H1 (cell line): ENCODE measurements around the gene MEF2C. TPM values are rescaled to one million over a fixed set of nuclear protein-coding genes. Genes with fewer than 3 reads are reported as not detected.

ENCODE experiments used
- CTCF ChIA-PET: fragments of 300-600 bp; sonication (Branson Sonifier 250); formaldehyde crosslinking; loops from one replicate; lab custom pipeline; 2021; ENCODE audit not compliant: partially characterized antibody; lab: Charles Lee
- POLR2A ChIA-PET: fragments of 300-600 bp; sonication (Branson Sonifier 250); formaldehyde crosslinking; loops from one replicate; lab custom pipeline; 2021; ENCODE audit warnings: inconsistent platforms; ENCODE audit not compliant: partially characterized antibody; lab: Charles Lee
- DNase-seq, 2 experiments: peaks; one replicate each; pipeline versions ENCODE4 v3.0.0 to v3.0.0-alpha.2; 2010 to 2022; ENCODE audit warnings: low spot score in 2 of 2, low read depth in 1 of 2, mixed read lengths in 1 of 2
- FAIRE-seq: peaks from 2 replicates; lab custom pipeline; 2011; peaks lifted over from hg19 to GRCh38; lab: Jason Lieb, UNC
- H2AFZ ChIP-seq: 2 replicates; pipeline ENCODE4 v1.8.1; 2012; ENCODE audit warnings: low read length, inconsistent platforms
- H2AK5ac ChIP-seq: 2 replicates; pipeline ENCODE4 v1.6.1; 2013; ENCODE audit warnings: low read depth, low read length
- H2BK120ac ChIP-seq: replicated peaks from 2 replicates; pipeline ENCODE3; 2013; ENCODE audit warnings: low read depth, low read length, inconsistent platforms
- H2BK12ac ChIP-seq: 2 replicates; pipeline ENCODE4 v1.6.1; 2013; ENCODE audit warnings: low read depth, low read length
- H2BK15ac ChIP-seq: 2 replicates; pipeline ENCODE4 v1.6.1; 2013; ENCODE audit warnings: low read length
- H2BK20ac ChIP-seq: 2 replicates; pipeline ENCODE4 v1.6.1; 2013; ENCODE audit warnings: low read length
- H2BK5ac ChIP-seq: 2 replicates; pipeline ENCODE4 v1.6.1; 2013; ENCODE audit warnings: low read depth, low read length
- H3K14ac ChIP-seq: 2 replicates; pipeline ENCODE4 v1.6.1; 2013; ENCODE audit warnings: inconsistent platforms; ENCODE audit not compliant: insufficient read length
- H3K18ac ChIP-seq: 2 replicates; pipeline ENCODE4 v1.6.1; 2013; ENCODE audit warnings: low read length; ENCODE audit errors: extremely low read depth
- H3K23ac ChIP-seq: 2 replicates; pipeline ENCODE4 v1.6.1; 2013; ENCODE audit warnings: inconsistent platforms; ENCODE audit not compliant: insufficient read length
- H3K23me2 ChIP-seq: 2 replicates; pipeline ENCODE4 v1.6.1; 2013; ENCODE audit warnings: low read depth, low read length
- H3K27ac ChIP-seq: 2 replicates; pipeline ENCODE4 v1.6.1; 2011; ENCODE audit warnings: low read depth, low read length, inconsistent platforms
- H3K27me3 ChIP-seq, 4 experiments: replicated peaks in 1 of 4; 1 replicate in 1 of 4; 2 replicates in 3 of 4; pipeline versions ENCODE4 v1.6.1 to v1.8.1; 2011 to 2013; ENCODE audit warnings: low read length in 3 of 4, mild to moderate bottlenecking in 3 of 4, inconsistent platforms in 2 of 4, mixed read lengths in 2 of 4, moderate library complexity in 1 of 4; ENCODE audit not compliant: control insufficient read depth in 3 of 4, insufficient read depth in 3 of 4; ENCODE audit errors: extremely low read depth in 1 of 4
- H3K36me3 ChIP-seq, 4 experiments: 2 replicates each; pipeline versions ENCODE4 v1.6.1 to v1.8.1; 2011 to 2013; ENCODE audit warnings: mild to moderate bottlenecking in 4 of 4, low read length in 3 of 4, moderate library complexity in 2 of 4, control low read depth in 1 of 4, inconsistent platforms in 1 of 4; ENCODE audit not compliant: insufficient read depth in 4 of 4, control insufficient read depth in 2 of 4
- H3K4ac ChIP-seq: replicated peaks from 2 replicates; pipeline ENCODE3; 2013; ENCODE audit warnings: low read length, low read depth, mixed read lengths, inconsistent platforms; ENCODE audit not compliant: insufficient read length
- H3K4me1 ChIP-seq, 4 experiments: replicated peaks in 1 of 4; 1 replicate in 1 of 4; 2 replicates in 3 of 4; pipeline versions ENCODE4 v1.6.1 to v1.8.1; 2011 to 2013; ENCODE audit warnings: low read length in 3 of 4, inconsistent platforms in 2 of 4, mixed read lengths in 1 of 4; ENCODE audit not compliant: insufficient read depth in 4 of 4, control insufficient read depth in 3 of 4
- H3K4me2 ChIP-seq, 2 experiments: 2 replicates each; pipeline versions ENCODE4 v1.6.1 to v1.8.1; 2011 to 2013; ENCODE audit warnings: low read depth in 2 of 2, low read length in 2 of 2, control low read depth in 1 of 2, inconsistent platforms in 1 of 2, mild to moderate bottlenecking in 1 of 2; ENCODE audit not compliant: insufficient read depth in 1 of 2
- H3K4me3 ChIP-seq, 4 experiments: fragments of 200-600, 300-600 bp in 1 of 4; sonication (generic), shearing (Covaris generic), sonication (Bioruptor Twin) in 1 of 4; 2 replicates each; pipeline versions ENCODE4 v1.5.1 to v1.8.1; 2011 to 2016; ENCODE audit warnings: low read length in 4 of 4, low read depth in 3 of 4, control low read depth in 2 of 4, inconsistent platforms in 2 of 4, mild to moderate bottlenecking in 2 of 4, mixed read lengths in 1 of 4, moderate library complexity in 1 of 4; ENCODE audit not compliant: insufficient read depth in 2 of 4; ENCODE audit errors: extremely low read depth in 1 of 4
- H3K56ac ChIP-seq: replicated peaks from 2 replicates; pipeline ENCODE3; 2013; ENCODE audit warnings: low read depth, mild to moderate bottlenecking, mixed read lengths, low read length, inconsistent platforms; ENCODE audit not compliant: insufficient read length
- H3K79me1 ChIP-seq: 2 replicates; pipeline ENCODE4 v1.6.1; 2013; ENCODE audit warnings: low read depth, low read length, control low read depth
- H3K79me2 ChIP-seq, 2 experiments: 2 replicates each; pipeline versions ENCODE4 v1.6.1 to v1.8.1; 2012 to 2013; ENCODE audit warnings: low read length in 2 of 2, mild to moderate bottlenecking in 2 of 2, inconsistent platforms in 1 of 2; ENCODE audit not compliant: insufficient read depth in 2 of 2, control insufficient read depth in 1 of 2
- H3K9ac ChIP-seq, 4 experiments: replicated peaks in 1 of 4; 1 replicate in 1 of 4; 2 replicates in 3 of 4; pipeline versions ENCODE4 v1.6.1 to v1.8.1; 2011 to 2013; ENCODE audit warnings: low read depth in 3 of 4, low read length in 3 of 4, control low read depth in 2 of 4, mild to moderate bottlenecking in 2 of 4, moderate library complexity in 2 of 4, inconsistent platforms in 1 of 4; ENCODE audit errors: extremely low read depth in 1 of 4
- H3K9me3 ChIP-seq, 2 experiments: 2 replicates each; pipeline versions ENCODE4 v1.6.1 to v1.8.1; 2012 to 2013; ENCODE audit warnings: mild to moderate bottlenecking in 2 of 2, moderate library complexity in 2 of 2, control low read depth in 1 of 2, inconsistent platforms in 1 of 2, low read depth in 1 of 2, low read length in 1 of 2, mixed read lengths in 1 of 2; ENCODE audit not compliant: insufficient read depth in 2 of 2
- H4K20me1 ChIP-seq, 2 experiments: replicated peaks in 1 of 2; 2 replicates each; pipeline versions ENCODE3 to v1.8.1; 2011 to 2013; ENCODE audit warnings: inconsistent platforms in 2 of 2, low read length in 2 of 2, mild to moderate bottlenecking in 1 of 2; ENCODE audit not compliant: insufficient read depth in 2 of 2, control insufficient read depth in 1 of 2
- H4K5ac ChIP-seq: 2 replicates; pipeline ENCODE4 v1.6.1; 2013; ENCODE audit warnings: low read length, low read depth, mixed read lengths, inconsistent platforms; ENCODE audit not compliant: insufficient read length
- H4K8ac ChIP-seq: 2 replicates; pipeline ENCODE4 v1.8.0; 2013; ENCODE audit warnings: mild to moderate bottlenecking, moderate library complexity, low read length, inconsistent platforms; ENCODE audit not compliant: insufficient read depth; ENCODE audit errors: extremely low read depth
- H4K91ac ChIP-seq: replicated peaks from 2 replicates; pipeline ENCODE3; 2013; ENCODE audit warnings: low read length, mixed read lengths, inconsistent platforms; ENCODE audit not compliant: insufficient read length
- CEBPB ChIP-seq: IDR thresholded peaks from 2 replicates; pipeline ENCODE4 v1.6.1; 2012; ENCODE audit warnings: low read depth, low read length
- CTCF ChIP-seq, 3 experiments: IDR thresholded peaks; 1 replicate in 2 of 3; 2 replicates in 1 of 3; pipeline versions ENCODE4 v1.5.1 to v1.6.1; 2011; ENCODE audit warnings: low read length in 3 of 3, mild to moderate bottlenecking in 3 of 3, inconsistent platforms in 2 of 3, low read depth in 1 of 3, moderate library complexity in 1 of 3; ENCODE audit not compliant: insufficient read depth in 1 of 3; ENCODE audit errors: control extremely low read depth in 1 of 3
- GTF2F1 ChIP-seq: IDR thresholded peaks from 2 replicates; pipeline ENCODE4 v1.6.1; 2012; ENCODE audit warnings: low read depth, low read length, improper control_type of control experiment, borderline replicate concordance
- SIX5 ChIP-seq: IDR thresholded peaks from 2 replicates; pipeline ENCODE4 v1.6.1; 2011; ENCODE audit warnings: mild to moderate bottlenecking, low read depth, low read length
- SRF ChIP-seq: IDR thresholded peaks from 2 replicates; pipeline ENCODE4 v1.6.1; 2011; ENCODE audit warnings: mild to moderate bottlenecking, low read depth, low read length, moderate library complexity
- SUZ12 ChIP-seq: fragments of 200-600 bp; sonication (generic); IDR thresholded peaks from 2 replicates; pipeline ENCODE4 v1.6.1; 2012; ENCODE audit warnings: mild to moderate bottlenecking, inconsistent platforms, low read length, moderate library complexity, mixed read lengths
- USF2 ChIP-seq: IDR thresholded peaks from 2 replicates; pipeline ENCODE4 v1.6.1; 2011; ENCODE audit warnings: low read length, improper control_type of control experiment
- WGBS, 2 experiments: shearing (Covaris generic) in 1 of 2; methylation state at CpG; one replicate each; pipeline versions ENCODE4 v1.1.6 to v1.1.7; 2013 to 2015; ENCODE audit warnings: low lambda C conversion rate in 2 of 2, mixed read lengths in 2 of 2, inconsistent platforms in 1 of 2, low coverage in 1 of 2, missing lambda C conversion rate in 1 of 2; ENCODE audit not compliant: insufficient replicate concordance in 2 of 2, insufficient coverage in 1 of 2, insufficient read length in 1 of 2; ENCODE audit errors: extremely low coverage in 1 of 2, missing lambda C conversion rate in 1 of 2; 5-methylcytosine and 5-hydroxymethylcytosine counted together
- polyA plus RNA-seq, 7 experiments: library from polyadenylated mRNA; depleted of rRNA in 3 of 7; stranded (reverse) in 5 of 7; unstranded in 2 of 7; fragments of >200 nt in 5 of 7; fragments of 200-250 nt in 2 of 7; gene quantifications; 1 replicate in 5 of 7; 2 replicates in 1 of 7; 4 replicates in 1 of 7; pipeline versions ENCODE4 v1.2.1 to v1.2.3, GENCODE V29; 2011 to 2013; ENCODE audit warnings: missing spikeins in 2 of 7, mixed read lengths in 2 of 7
- total RNA-seq: library from RNA; stranded (reverse); fragmentation: NEBNext Ultra II Directional; extraction: Animal tissue kit (Norgen Biotek cat#: 25700); gene quantifications from 2 replicates; pipeline ENCODE4 v1.2.1, GENCODE V29; 2021

The MEF2C gene
- total and polyA plus RNA-seq, 2 of the 8 experiments (the other 6 are each of a cell fraction or from before 2014, with no cell fraction given) = 0.59 to 0.99 TPM

- Histone ChIP-seq H4K5ac (no peak overlapping the region), H2BK15ac (no peak overlapping the region), H3K79me2 (no peaks in the 10 kb centered on the region), H2BK5ac (no peak overlapping the region), H2AFZ (no peak overlapping the region), H3K27ac (no peak overlapping the region), H4K20me1 (no peaks in the 10 kb centered on the region), H2BK120ac (no peak overlapping the region)
- CTCF ChIA-PET = no interaction called here
- POLR2A ChIA-PET = no interaction called here
- no peak for DNase-seq
- TF ChIP-seq USF2 (no peak), SUZ12 (no peak), CTCF (IDR thresholded peaks at IDR 0.05; ENCODE audit: control extremely low read depth in 1 of 3, insufficient read depth in 1 of 3, low read depth in 1 of 3, low read length in 3 of 3) (no peak), GTF2F1 (no peak), SIX5 (no peak), SRF (no peak), CEBPB (no peak)
- TF ChIP-seq, all 59 proteins: peak for 0
- no peaks in the 10 kb centered on the region for H3K36me3 ChIP-seq
- no peak overlapping the region for H4K91ac ChIP-seq
- H3K14ac ChIP-seq = no peak overlapping the region
- no peaks in the 10 kb centered on the region for H3K9me3 ChIP-seq
- no peak overlapping the region for H2AK5ac ChIP-seq
- no peak overlapping the region for H3K4me3 ChIP-seq
- H3K4me1 ChIP-seq = no peaks in the 10 kb centered on the region
- H3K9ac ChIP-seq = no peak overlapping the region
- H2BK12ac ChIP-seq = no peak overlapping the region
- WGBS, 2 experiments = 92% methylated on average over 2 of the region's 2 CpGs; no CpG with 5 or more reads in 1 of the 2 experiments
- no peak overlapping the region for H3K23ac ChIP-seq
- no peak overlapping the region for H3K4ac ChIP-seq
- H3K18ac ChIP-seq = no peak overlapping the region
- no peak overlapping the region for H2BK20ac ChIP-seq
- no peak overlapping the region for H3K4me2 ChIP-seq
- H3K27me3 ChIP-seq = no peaks in the 10 kb centered on the region
- no peaks in the 10 kb centered on the region for H3K79me1 ChIP-seq
- no peak overlapping the region for H4K8ac ChIP-seq
- H3K23me2 ChIP-seq = no peaks in the 10 kb centered on the region
- no peak for FAIRE-seq
- no peak overlapping the region for H3K56ac ChIP-seq
Observed at GRCh38 chr5:88932541-88932940, 49.6 kb upstream of the MEF2C start.
